Osteocyte (in vitro differentiated cells): ENCODE results near the gene C10orf105. TPM values are rescaled to one million over a fixed set of nuclear protein-coding genes. Genes with fewer than 3 reads are reported as not detected.

Experiments
- DNase-seq: peaks from one replicate; pipeline ENCODE4 v3.0.0; 2021; ENCODE audit warnings: mixed read lengths; ENCODE audit not compliant: unreplicated experiment; ENCODE audit errors: extremely low spot score
- H3K27ac Mint-ChIP-seq: one replicate; pipeline ENCODE4 v1.8.0; 2021; ENCODE audit warnings: mild to moderate bottlenecking, mixed read lengths; ENCODE audit not compliant: unreplicated experiment
- H3K27me3 Mint-ChIP-seq: one replicate; pipeline ENCODE4 v1.8.0; 2021; ENCODE audit warnings: mixed read lengths; ENCODE audit not compliant: unreplicated experiment
- H3K36me3 Mint-ChIP-seq: one replicate; pipeline ENCODE4 v1.8.0; 2021; ENCODE audit warnings: mixed read lengths; ENCODE audit not compliant: unreplicated experiment
- H3K4me1 Mint-ChIP-seq: one replicate; pipeline ENCODE4 v1.8.0; 2021; ENCODE audit warnings: mixed read lengths; ENCODE audit not compliant: unreplicated experiment
- H3K4me3 Mint-ChIP-seq: one replicate; pipeline ENCODE4 v1.8.0; 2021; ENCODE audit warnings: mild to moderate bottlenecking, moderate library complexity, mixed read lengths; ENCODE audit not compliant: unreplicated experiment
- H3K9me3 Mint-ChIP-seq: one replicate; pipeline ENCODE4 v1.8.0; 2021; ENCODE audit warnings: mixed read lengths; ENCODE audit not compliant: unreplicated experiment
- total RNA-seq: library from RNA; stranded (reverse); gene quantifications from 2 replicates; pipeline ENCODE4 v1.2.1, GENCODE V29; 2021
- TF ChIP-seq, protein P1 (sequence below): fragments of 200-600 bp; sonication (generic); IDR thresholded peaks from 2 replicates; pipeline ENCODE4 v1.5.0; 2021; ENCODE audit warnings: antibody characterized with exemption, mild to moderate bottlenecking, moderate library complexity

Gene C10orf105
- total RNA-seq, 1 donor from 2014 or later = not detected

DNA sequence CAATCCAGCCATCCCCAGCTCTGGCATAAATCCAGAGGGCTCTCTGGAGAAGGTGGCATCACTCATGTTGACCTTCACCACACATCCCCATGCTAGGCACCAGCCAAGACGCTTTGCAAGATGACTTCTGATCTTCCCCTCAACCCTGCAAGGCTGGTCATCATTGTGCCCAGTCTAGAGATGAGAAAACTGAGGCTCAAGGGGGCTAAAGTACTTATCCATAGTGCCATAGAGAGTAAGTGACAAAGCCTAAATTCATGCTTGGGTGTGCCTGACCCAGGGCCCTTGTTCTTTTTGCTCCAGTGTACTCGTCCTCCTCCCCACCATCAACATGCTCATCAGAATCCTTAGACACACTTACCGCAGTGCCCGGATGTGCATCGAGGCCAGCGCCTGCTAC lies 1.7 kb upstream of the C10orf105 start:
- Mint-ChIP-seq H3K27me3 (peaks cover 24% of the 10 kb centered on the region), H3K36me3 (no peaks in the 10 kb centered on the region), H3K9me3 (no peaks in the 10 kb centered on the region), H3K27ac (no peak overlapping the region), H3K4me3 (no peak overlapping the region), H3K4me1 (no peaks in the 10 kb centered on the region)
- no peak for DNase-seq
- TF ChIP-seq, protein P1, sequence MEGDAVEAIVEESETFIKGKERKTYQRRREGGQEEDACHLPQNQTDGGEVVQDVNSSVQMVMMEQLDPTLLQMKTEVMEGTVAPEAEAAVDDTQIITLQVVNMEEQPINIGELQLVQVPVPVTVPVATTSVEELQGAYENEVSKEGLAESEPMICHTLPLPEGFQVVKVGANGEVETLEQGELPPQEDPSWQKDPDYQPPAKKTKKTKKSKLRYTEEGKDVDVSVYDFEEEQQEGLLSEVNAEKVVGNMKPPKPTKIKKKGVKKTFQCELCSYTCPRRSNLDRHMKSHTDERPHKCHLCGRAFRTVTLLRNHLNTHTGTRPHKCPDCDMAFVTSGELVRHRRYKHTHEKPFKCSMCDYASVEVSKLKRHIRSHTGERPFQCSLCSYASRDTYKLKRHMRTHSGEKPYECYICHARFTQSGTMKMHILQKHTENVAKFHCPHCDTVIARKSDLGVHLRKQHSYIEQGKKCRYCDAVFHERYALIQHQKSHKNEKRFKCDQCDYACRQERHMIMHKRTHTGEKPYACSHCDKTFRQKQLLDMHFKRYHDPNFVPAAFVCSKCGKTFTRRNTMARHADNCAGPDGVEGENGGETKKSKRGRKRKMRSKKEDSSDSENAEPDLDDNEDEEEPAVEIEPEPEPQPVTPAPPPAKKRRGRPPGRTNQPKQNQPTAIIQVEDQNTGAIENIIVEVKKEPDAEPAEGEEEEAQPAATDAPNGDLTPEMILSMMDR = no peak

DNA sequence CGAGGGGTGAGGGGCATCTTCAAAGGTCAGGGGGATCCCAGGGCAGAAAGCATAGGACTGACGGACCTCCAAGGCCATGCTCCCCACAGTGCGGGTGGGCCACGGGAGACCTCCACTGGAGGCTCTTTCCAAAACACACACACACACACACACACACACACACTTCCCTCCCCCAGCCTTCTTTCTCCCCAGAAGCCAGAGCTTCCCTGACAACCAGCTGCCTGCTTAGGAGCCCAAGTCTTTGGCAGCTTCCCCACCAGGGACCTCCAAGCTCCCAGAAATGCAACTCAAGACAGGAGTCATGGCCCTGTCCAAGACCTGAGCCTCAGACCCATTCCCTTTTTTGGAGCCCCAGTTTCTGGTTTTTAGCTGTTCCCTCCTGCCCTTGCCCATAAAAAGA lies 710 bp upstream of the C10orf105 start:
- no peak for DNase-seq
- Mint-ChIP-seq H3K27me3 (peaks cover 24% of the 10 kb centered on the region), H3K9me3 (no peaks in the 10 kb centered on the region), H3K36me3 (no peaks in the 10 kb centered on the region), H3K4me3 (no peak overlapping the region), H3K27ac (no peak overlapping the region), H3K4me1 (no peaks in the 10 kb centered on the region)
- TF ChIP-seq, protein P1 = no peak

DNA sequence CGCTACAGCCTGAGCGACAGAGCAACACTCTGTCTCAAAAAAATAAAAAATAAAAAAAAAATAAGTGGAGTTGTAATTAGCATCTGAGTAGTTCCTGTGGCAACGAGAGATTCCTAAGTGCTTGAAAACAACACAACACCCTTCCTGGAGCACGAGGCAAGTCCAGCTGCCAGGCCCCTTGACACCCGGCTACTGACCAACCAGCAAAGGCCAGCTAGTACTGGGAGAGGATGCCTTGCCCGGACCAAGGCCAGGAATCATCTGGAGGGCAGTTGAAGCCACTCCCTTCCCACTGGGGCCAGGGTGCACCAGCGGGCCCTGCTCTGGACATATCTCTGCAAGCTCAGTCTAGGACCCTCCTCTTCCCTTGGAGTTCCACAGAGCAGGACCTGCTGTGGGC lies 536 bp downstream of the C10orf105 start:
- no peaks in the 10 kb centered on the region for H3K36me3 Mint-ChIP-seq
- DNase-seq = no peak
- TF ChIP-seq, protein P1 = no peak
- no peak overlapping the region for H3K4me3 Mint-ChIP-seq
- no peaks in the 10 kb centered on the region for H3K9me3 Mint-ChIP-seq
- H3K27ac Mint-ChIP-seq = no peak overlapping the region
- H3K4me1 Mint-ChIP-seq = peaks cover under 1% of the 10 kb centered on the region
- H3K27me3 Mint-ChIP-seq = peaks cover 28% of the 10 kb centered on the region

DNA sequence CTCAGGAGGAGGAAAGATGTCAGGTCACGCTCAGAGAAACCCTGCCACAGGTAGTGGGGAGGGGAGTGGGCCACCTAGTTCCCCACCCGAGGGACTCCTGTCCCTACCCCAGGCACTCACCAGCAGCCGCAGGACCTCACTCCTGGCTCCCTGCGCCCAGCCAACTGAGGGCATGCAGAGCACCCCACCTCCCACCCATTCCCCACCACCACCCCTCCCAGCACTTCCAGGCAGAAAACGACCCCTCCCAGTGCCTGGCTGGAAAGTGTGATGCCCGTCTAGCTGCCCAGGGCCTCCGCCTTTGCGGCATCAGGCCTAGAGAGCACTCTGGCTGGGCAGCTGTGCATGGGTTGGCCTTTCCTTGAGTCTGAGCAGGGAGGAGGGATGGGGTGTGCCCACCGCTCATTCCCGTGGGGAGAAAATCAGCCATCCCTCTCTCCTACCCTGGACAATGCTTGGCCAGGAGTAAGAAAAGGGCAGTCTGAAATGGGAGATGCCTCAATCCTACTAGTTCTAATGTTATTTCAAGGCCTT lies 1.3 kb downstream of the C10orf105 start:
- Mint-ChIP-seq H3K9me3 (no peaks in the 10 kb centered on the region), H3K4me1 (peaks cover 6% of the 10 kb centered on the region), H3K27me3 (peaks cover 28% of the 10 kb centered on the region), H3K4me3 (no peak overlapping the region), H3K36me3 (no peaks in the 10 kb centered on the region), H3K27ac (no peak overlapping the region)
- TF ChIP-seq, protein P1 = no peak
- no peak for DNase-seq

DNA sequence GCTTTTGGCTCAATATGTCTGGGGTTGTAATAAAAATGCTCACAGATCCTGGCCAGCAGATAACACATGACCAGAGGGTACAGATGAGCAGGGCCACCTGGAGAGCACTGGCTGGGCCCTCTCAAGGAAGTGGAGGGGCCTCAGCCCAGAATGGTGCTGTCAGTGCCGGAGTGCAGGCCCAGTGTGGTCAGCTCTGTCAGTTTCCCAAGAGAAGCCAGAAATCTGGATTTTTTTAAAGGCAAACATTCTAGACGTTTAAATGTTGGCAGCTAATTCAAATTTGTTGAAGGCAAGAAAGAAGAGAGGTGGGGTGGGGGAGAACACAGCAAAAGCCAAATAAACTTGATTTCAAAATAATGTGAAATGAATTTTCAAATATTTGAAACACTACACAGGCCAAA lies 2.0 kb downstream of the C10orf105 start:
- Mint-ChIP-seq H3K4me1 (peaks cover 6% of the 10 kb centered on the region), H3K36me3 (no peaks in the 10 kb centered on the region), H3K27ac (no peak overlapping the region), H3K9me3 (no peaks in the 10 kb centered on the region), H3K27me3 (peaks cover 24% of the 10 kb centered on the region), H3K4me3 (no peak overlapping the region)
- TF ChIP-seq, protein P1 = no peak
- DNase-seq = no peak
